ENCODE data around the gene CARMIL3. TPM values are rescaled to one million over a fixed set of nuclear protein-coding genes. Genes with fewer than 3 reads are reported as not detected.
"Not testable (repeated sequence)": the region's sequence is repeated elsewhere in the genome, so short reads cannot be mapped to it uniquely, and the experiment has no call there.

The CARMIL3 gene
- total RNA-seq, 1 donor from 2014 or later = 0.96 TPM

- no peak overlapping the region for H3K27ac ChIP-seq
- DNase-seq (no peak), ATAC-seq (no peak)
- no peaks in the 10 kb centered on the region for H3K9me3 ChIP-seq
- H3K36me3 ChIP-seq = peaks cover 27% of the 10 kb centered on the region
- no peaks in the 10 kb centered on the region for H3K27me3 ChIP-seq
- no peak for TF ChIP-seq CTCF (IDR thresholded peaks at IDR 0.05)
- no peak overlapping the region for H3K4me3 ChIP-seq
- peaks cover 2% of the 10 kb centered on the region for H3K4me1 ChIP-seq
- intact Hi-C loops (cut with DNase I) = loop anchor here (10.0 kb wide), 1 partner anchor 49 kb away; the partner anchor contains the start of gene CARMIL3
Measured at GRCh38 chr14:24103451-24103850, 51.6 kb downstream of the CARMIL3 start.

- DNase-seq, H3K36me3 ChIP-seq, ATAC-seq, H3K4me3 ChIP-seq, H3K9me3 ChIP-seq, H3K27ac ChIP-seq, H3K27me3 ChIP-seq: not testable (repeated sequence)
- peaks cover 10% of the 10 kb centered on the region for H3K4me1 ChIP-seq
- intact Hi-C loops (cut with DNase I) = loop anchor here (10.0 kb wide), 1 partner anchor 51 kb away; the partner anchor contains the start of gene CARMIL3
Measured at GRCh38 chr14:24105609-24106239, 53.9 kb downstream of the CARMIL3 start.

- H3K27ac ChIP-seq = no peak overlapping the region
- ATAC-seq = no peak
- H3K9me3 ChIP-seq = no peaks in the 10 kb centered on the region
- intact Hi-C loops (cut with DNase I) = loop anchor here (10.0 kb wide), 1 partner anchor 52 kb away; the partner anchor contains the start of gene CARMIL3
- no peak for TF ChIP-seq CTCF (IDR thresholded peaks at IDR 0.05)
- no peaks in the 10 kb centered on the region for H3K27me3 ChIP-seq
- peaks cover 10% of the 10 kb centered on the region for H3K4me1 ChIP-seq
- H3K36me3 ChIP-seq = no peaks in the 10 kb centered on the region
- DNase-seq = no peak
- no peak overlapping the region for H3K4me3 ChIP-seq
Measured at GRCh38 chr14:24106672-24107271, 55.0 kb downstream of the CARMIL3 start.

- H3K4me1 ChIP-seq = peaks cover 10% of the 10 kb centered on the region
- H3K36me3 ChIP-seq = no peaks in the 10 kb centered on the region
- H3K4me3 ChIP-seq = no peak overlapping the region
- H3K27ac ChIP-seq = peak overlapping the region; percentile 69
- DNase-seq (no peak), ATAC-seq (no peak)
- no peak for TF ChIP-seq CTCF (IDR thresholded peaks at IDR 0.05)
- H3K27me3 ChIP-seq = no peaks in the 10 kb centered on the region
- intact Hi-C loops (cut with DNase I) = loop anchor here (10.0 kb wide), 1 partner anchor 54 kb away; the partner anchor contains the start of gene CARMIL3
- no peaks in the 10 kb centered on the region for H3K9me3 ChIP-seq
Measured at GRCh38 chr14:24108336-24108874, 56.6 kb downstream of the CARMIL3 start.

- Histone ChIP-seq H3K4me1 (peaks cover 10% of the 10 kb centered on the region), H3K27ac (peak overlapping the region; percentile 69), H3K9me3 (no peaks in the 10 kb centered on the region), H3K4me3 (no peak overlapping the region), H3K36me3 (no peaks in the 10 kb centered on the region), H3K27me3 (no peaks in the 10 kb centered on the region)
- intact Hi-C loops (cut with DNase I) = no loop called here
- TF ChIP-seq CTCF (IDR thresholded peaks at IDR 0.05) = no peak
- DNase-seq = no peak
- no peak for ATAC-seq
Measured at GRCh38 chr14:24110060-24110459, 58.3 kb downstream of the CARMIL3 start.

- intact Hi-C loops (cut with DNase I) = no loop called here
- no peak overlapping the region for H3K27ac ChIP-seq
- no peak for TF ChIP-seq CTCF (IDR thresholded peaks at IDR 0.05)
- no peak for ATAC-seq
- no peaks in the 10 kb centered on the region for H3K9me3 ChIP-seq
- H3K27me3 ChIP-seq = no peaks in the 10 kb centered on the region
- no peaks in the 10 kb centered on the region for H3K36me3 ChIP-seq
- DNase-seq = no peak
- H3K4me3 ChIP-seq = no peak overlapping the region
- peaks cover 12% of the 10 kb centered on the region for H3K4me1 ChIP-seq
Measured at GRCh38 chr14:24110523-24110922, 58.7 kb downstream of the CARMIL3 start.

Data from upper lobe of right lung (tissue), 1 donor.